NT2/D1 (cell line): ENCODE data around the gene NCOR1.

Source experiments
- DNase-seq: peaks from one replicate; pipeline ENCODE4 v3.0.0-alpha.2; 2011; ENCODE audit warnings: low read depth, low spot score
- H3K27me3 ChIP-seq: 2 replicates; pipeline ENCODE4 v1.6.0; 2011; ENCODE audit warnings: mild to moderate bottlenecking; ENCODE audit not compliant: insufficient read length, insufficient read depth
- H3K36me3 ChIP-seq: 2 replicates; pipeline ENCODE4 v1.6.1; 2011; ENCODE audit warnings: mild to moderate bottlenecking, low read length, mixed read lengths; ENCODE audit not compliant: insufficient read depth, insufficient read length
- H3K4me1 ChIP-seq: 2 replicates; pipeline ENCODE4 v1.5.1; 2011; ENCODE audit not compliant: insufficient read depth, insufficient read length
- H3K4me3 ChIP-seq: 2 replicates; pipeline ENCODE4 v1.5.1; 2011; ENCODE audit warnings: low read depth; ENCODE audit not compliant: insufficient read length
- H3K9ac ChIP-seq: 2 replicates; pipeline ENCODE4 v1.6.0; 2011; ENCODE audit warnings: low read depth; ENCODE audit not compliant: insufficient read length
- H3K9me3 ChIP-seq: 2 replicates; pipeline ENCODE4 v1.5.1; 2011; ENCODE audit warnings: mild to moderate bottlenecking, low read length; ENCODE audit not compliant: insufficient read depth
- SUZ12 ChIP-seq: IDR thresholded peaks from 2 replicates; pipeline ENCODE4 v1.6.1; 2011; ENCODE audit not compliant: insufficient read length, insufficient read depth; ENCODE audit errors: extremely low read depth
- YY1 ChIP-seq: IDR thresholded peaks from 2 replicates; pipeline ENCODE4 v1.6.1; 2011; ENCODE audit not compliant: insufficient read length, insufficient read depth
- ZNF274 ChIP-seq: IDR thresholded peaks from 2 replicates; pipeline ENCODE4 v1.6.1; 2011; ENCODE audit warnings: mild to moderate bottlenecking, low read depth, low read length

The NCOR1 gene

GRCh38 chr17:16215273-16215964 lies at the start of gene NCOR1:
NCOR1 (minus strand) TSS chr17:16215534; CDS start chr17:16194569, 20,965 bp downstream.
- Histone ChIP-seq H3K36me3 (peaks cover 3% of the 10 kb centered on the region), H3K4me3 (peak within 1 kb of the TSS; percentile 82), H3K9me3 (no peaks in the 10 kb centered on the region), H3K4me1 (no peaks in the 10 kb centered on the region), H3K27me3 (no peaks in the 10 kb centered on the region), H3K9ac (peak within 1 kb of the TSS; percentile 95)
- TF ChIP-seq YY1 (peak; percentile 77), SUZ12 (no peak), ZNF274 (no peak)
- peak; percentile 83 for DNase-seq

GRCh38 chr17:16262201-16262600 lies 46.9 kb upstream of the NCOR1 start:
- H3K4me1 ChIP-seq: no peaks in the 10 kb centered on the region
- H3K9me3 ChIP-seq: no peaks in the 10 kb centered on the region; the same call in 1 of the 2 replicates
- no peak for DNase-seq
- H3K9ac ChIP-seq: no peak overlapping the region
- H3K36me3 ChIP-seq: no peaks in the 10 kb centered on the region
- H3K4me3 ChIP-seq: no peak overlapping the region
- H3K27me3 ChIP-seq: no peaks in the 10 kb centered on the region
- no peak for TF ChIP-seq YY1
- TF ChIP-seq SUZ12: no peak
- TF ChIP-seq ZNF274: no peak

GRCh38 chr17:16261049-16261448 lies 45.7 kb upstream of the NCOR1 start:
- Histone ChIP-seq H3K27me3 (no peaks in the 10 kb centered on the region), H3K36me3 (no peaks in the 10 kb centered on the region), H3K4me3 (no peak overlapping the region), H3K4me1 (no peaks in the 10 kb centered on the region), H3K9ac (no peak overlapping the region), H3K9me3 (no peaks in the 10 kb centered on the region; the same call in 1 of the 2 replicates)
- TF ChIP-seq SUZ12 (no peak), YY1 (no peak), ZNF274 (no peak)
- DNase-seq: no peak

GRCh38 chr17:16259926-16260325 lies 44.6 kb upstream of the NCOR1 start:
- no peak for DNase-seq
- H3K27me3 ChIP-seq: no peaks in the 10 kb centered on the region

GRCh38 chr17:16258901-16259300 lies 43.6 kb upstream of the NCOR1 start:
- no peak overlapping the region for H3K9ac ChIP-seq
- no peaks in the 10 kb centered on the region for H3K27me3 ChIP-seq
- TF ChIP-seq YY1 (no peak), SUZ12 (no peak), ZNF274 (no peak)
- no peaks in the 10 kb centered on the region for H3K36me3 ChIP-seq
- no peak for DNase-seq
- H3K4me1 ChIP-seq: no peaks in the 10 kb centered on the region
- no peaks in the 10 kb centered on the region; the same call in 1 of the 2 replicates for H3K9me3 ChIP-seq
- no peak overlapping the region for H3K4me3 ChIP-seq

More at GRCh38 chr17:16259926-16260325, 44.6 kb upstream of the NCOR1 start:
- Histone ChIP-seq H3K4me1 (no peaks in the 10 kb centered on the region), H3K9me3 (no peaks in the 10 kb centered on the region; the same call in 1 of the 2 replicates), H3K36me3 (no peaks in the 10 kb centered on the region), H3K9ac (no peak overlapping the region), H3K4me3 (no peak overlapping the region)
- no peak for TF ChIP-seq YY1
- TF ChIP-seq SUZ12: no peak
- no peak for TF ChIP-seq ZNF274

GRCh38 chr17:16255481-16255921 lies 40.2 kb upstream of the NCOR1 start:
- no peaks in the 10 kb centered on the region for H3K36me3 ChIP-seq
- DNase-seq: no peak
- no peaks in the 10 kb centered on the region; the same call in 1 of the 2 replicates for H3K9me3 ChIP-seq
- TF ChIP-seq YY1 (no peak), SUZ12 (no peak), ZNF274 (no peak)
- no peak overlapping the region for H3K4me3 ChIP-seq
- no peaks in the 10 kb centered on the region for H3K27me3 ChIP-seq
- H3K4me1 ChIP-seq: no peaks in the 10 kb centered on the region
- no peak overlapping the region for H3K9ac ChIP-seq

- H3K9me3 ChIP-seq: no peaks in the 10 kb centered on the region; the same call in 1 of the 2 replicates
- no peak overlapping the region for H3K4me3 ChIP-seq
- DNase-seq: no peak
- no peaks in the 10 kb centered on the region for H3K36me3 ChIP-seq
- H3K4me1 ChIP-seq: no peaks in the 10 kb centered on the region
- H3K9ac ChIP-seq: no peak overlapping the region
- no peak for TF ChIP-seq YY1
- no peak for TF ChIP-seq SUZ12
- no peak for TF ChIP-seq ZNF274
- no peaks in the 10 kb centered on the region for H3K27me3 ChIP-seq
These were observed 39.6 kb upstream of the NCOR1 start for GRCh38 chr17:16254773-16255400.

GRCh38 chr17:16251556-16251955 lies 36.2 kb upstream of the NCOR1 start:
- Histone ChIP-seq H3K36me3 (no peaks in the 10 kb centered on the region), H3K9ac (no peak overlapping the region), H3K27me3 (no peaks in the 10 kb centered on the region), H3K9me3 (no peaks in the 10 kb centered on the region), H3K4me1 (no peaks in the 10 kb centered on the region), H3K4me3 (no peak overlapping the region)
- TF ChIP-seq ZNF274 (no peak), SUZ12 (no peak), YY1 (no peak)
- DNase-seq: no peak
